Prostate gland (tissue), 2 donors: ENCODE measurements around the gene SHANK3. TPM values are rescaled to one million over a fixed set of nuclear protein-coding genes. Genes with fewer than 3 reads are reported as not detected.

Source experiments
- DNase-seq: peaks from one replicate; pipeline ENCODE4 v3.0.0-alpha.2; 2019; ENCODE audit warnings: low spot score
- H3K27ac ChIP-seq, 2 donors: fragments of 200-600 bp; sonication (generic); 2 replicates each; pipeline ENCODE4 v1.5.1; 2017 to 2019
- H3K27me3 ChIP-seq: fragments of 200-600 bp; sonication (generic); replicated peaks from 2 replicates; pipeline ENCODE4 v1.5.1; 2019; ENCODE audit not compliant: insufficient read depth
- H3K36me3 ChIP-seq, 2 donors: fragments of 200-600 bp; sonication (generic); 1 replicate in 1 of 2; 2 replicates in 1 of 2; pipeline versions ENCODE4 v1.5.1 to v1.8.1; 2017 to 2019
- H3K4me1 ChIP-seq: fragments of 200-600 bp; sonication (generic); replicated peaks from 2 replicates; pipeline ENCODE4 v1.5.1; 2019
- H3K4me3 ChIP-seq, 2 donors: fragments of 200-600 bp; sonication (generic); 2 replicates each; pipeline ENCODE4 v1.5.1; 2017 to 2019
- H3K9me3 ChIP-seq: fragments of 200-600 bp; sonication (generic); 2 replicates; pipeline ENCODE4 v1.5.1; 2017
- POLR2A ChIP-seq: fragments of 450-650 bp; IDR thresholded peaks from one replicate; pipeline ENCODE4 v1.6.1; 2016; ENCODE audit warnings: antibody characterized with exemption, mild to moderate bottlenecking
- POLR2AphosphoS5 ChIP-seq: sonication (generic); formaldehyde crosslinking; IDR thresholded peaks from one replicate; pipeline ENCODE4 v1.6.1; 2017; ENCODE audit warnings: antibody characterized with exemption
- WGBS: methylation state at CpG from one replicate; pipeline ENCODE4 v1.1.5; 2018; 5-methylcytosine and 5-hydroxymethylcytosine counted together
- intact Hi-C: fragments of 100-400 bp; cut with DNase I; formaldehyde crosslinking; loops from one replicate; pipeline ENCODE4 v1.14.2; 2022
- total RNA-seq, 2 donors: library from RNA; depleted of rRNA; stranded (reverse); fragments of >200 nt; gene quantifications; one replicate each; pipeline ENCODE4 v1.1.0, GENCODE V29; 2016
- TF ChIP-seq, protein P1 (sequence below), 4 experiments: fragments of 200-600 bp in 2 of 4; fragments of 450-650 bp in 2 of 4; sonication (generic) in 2 of 4; IDR thresholded peaks; 1 replicate in 3 of 4; 2 replicates in 1 of 4; pipeline ENCODE4 v1.5.1; 2016 to 2019; ENCODE audit warnings: antibody characterized with exemption in 4 of 4, mild to moderate bottlenecking in 2 of 4, moderate library complexity in 2 of 4

SHANK3 gene
- total RNA-seq, 2 donors from 2014 or later, result 9.1 to 18.3 TPM

DNA sequence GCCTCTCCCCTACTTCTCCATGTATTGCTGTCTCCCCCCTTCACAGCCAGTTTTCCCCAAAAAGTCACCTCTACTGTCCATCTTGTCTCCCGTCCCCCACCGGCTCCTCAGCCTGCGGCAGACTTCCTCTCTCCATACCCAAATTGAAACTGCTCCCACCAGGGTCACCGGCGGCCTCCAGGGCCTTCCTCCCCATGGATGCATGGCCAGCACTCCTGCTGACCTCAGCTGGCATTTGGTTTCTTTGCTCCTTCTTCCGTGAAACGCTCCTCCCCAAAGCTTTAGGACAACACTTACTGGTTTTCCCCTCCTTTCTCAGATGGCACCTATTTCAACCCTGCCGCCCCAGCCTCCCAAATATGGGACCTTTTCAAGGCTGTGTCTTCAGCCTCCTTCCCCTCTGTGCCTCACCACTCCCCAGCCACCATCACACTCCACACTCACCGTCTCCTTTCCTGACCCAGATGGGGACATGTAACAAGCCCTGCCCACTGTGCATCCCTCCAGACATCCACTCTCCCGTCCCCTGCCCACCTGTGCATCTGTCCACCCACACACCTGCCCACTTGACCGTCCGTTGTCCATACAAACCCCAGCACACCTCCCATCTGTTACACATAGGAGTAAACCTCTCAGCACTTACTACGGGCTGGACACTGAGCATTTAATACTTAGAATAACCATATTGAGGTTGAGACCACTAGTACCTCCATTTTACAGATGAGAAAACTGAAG lies 43.8 kb downstream of the SHANK3 start:
- 92% methylated on average over 13 of the region's 13 CpGs for WGBS
- Histone ChIP-seq H3K36me3 (no peaks in the 10 kb centered on the region), H3K4me1 (no peaks in the 10 kb centered on the region), H3K27ac (no peak overlapping the region), H3K4me3 (no peak overlapping the region), H3K9me3 (no peaks in the 10 kb centered on the region), H3K27me3 (no peaks in the 10 kb centered on the region)
- intact Hi-C loops, result no loop called here
- DNase-seq, result no peak
- no peak for TF ChIP-seq POLR2A
- TF ChIP-seq, protein P1, sequence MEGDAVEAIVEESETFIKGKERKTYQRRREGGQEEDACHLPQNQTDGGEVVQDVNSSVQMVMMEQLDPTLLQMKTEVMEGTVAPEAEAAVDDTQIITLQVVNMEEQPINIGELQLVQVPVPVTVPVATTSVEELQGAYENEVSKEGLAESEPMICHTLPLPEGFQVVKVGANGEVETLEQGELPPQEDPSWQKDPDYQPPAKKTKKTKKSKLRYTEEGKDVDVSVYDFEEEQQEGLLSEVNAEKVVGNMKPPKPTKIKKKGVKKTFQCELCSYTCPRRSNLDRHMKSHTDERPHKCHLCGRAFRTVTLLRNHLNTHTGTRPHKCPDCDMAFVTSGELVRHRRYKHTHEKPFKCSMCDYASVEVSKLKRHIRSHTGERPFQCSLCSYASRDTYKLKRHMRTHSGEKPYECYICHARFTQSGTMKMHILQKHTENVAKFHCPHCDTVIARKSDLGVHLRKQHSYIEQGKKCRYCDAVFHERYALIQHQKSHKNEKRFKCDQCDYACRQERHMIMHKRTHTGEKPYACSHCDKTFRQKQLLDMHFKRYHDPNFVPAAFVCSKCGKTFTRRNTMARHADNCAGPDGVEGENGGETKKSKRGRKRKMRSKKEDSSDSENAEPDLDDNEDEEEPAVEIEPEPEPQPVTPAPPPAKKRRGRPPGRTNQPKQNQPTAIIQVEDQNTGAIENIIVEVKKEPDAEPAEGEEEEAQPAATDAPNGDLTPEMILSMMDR (IDR thresholded peaks at IDR 0.05), result no peak
- no peak for TF ChIP-seq POLR2AphosphoS5

DNA sequence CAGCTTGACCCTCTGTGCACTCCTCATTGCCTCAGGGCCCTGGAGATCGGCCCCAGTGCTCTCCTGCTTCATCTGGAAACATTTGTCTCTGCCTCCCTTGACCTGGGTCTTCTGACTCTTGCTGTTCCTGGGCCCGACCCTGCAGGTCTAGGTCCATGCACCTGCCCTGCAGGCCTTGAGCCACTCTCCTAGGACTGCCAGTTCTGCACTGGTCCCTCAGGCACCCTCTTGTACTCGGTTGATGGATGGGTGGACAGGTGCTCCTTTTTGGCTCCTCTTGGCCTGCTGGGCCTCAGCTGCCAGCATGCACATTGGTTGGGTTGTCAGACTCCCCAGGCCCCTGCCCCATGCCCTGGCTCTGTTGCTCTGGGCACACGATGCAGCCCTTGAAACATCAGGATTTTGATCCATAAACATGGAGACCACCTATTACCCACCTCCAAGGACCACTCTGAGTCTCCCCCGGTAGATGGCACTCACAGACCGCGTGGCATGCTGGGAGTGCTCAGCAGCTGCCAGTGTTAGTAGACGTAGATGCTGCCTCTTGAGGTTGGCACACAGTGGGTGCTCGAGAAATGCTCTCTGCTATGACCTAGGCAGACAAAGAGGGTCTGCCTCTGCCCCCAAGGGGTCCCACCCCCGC lies 45.2 kb downstream of the SHANK3 start:
- H3K27me3 ChIP-seq, result no peaks in the 10 kb centered on the region
- no peak for DNase-seq
- no peak for TF ChIP-seq POLR2A
- H3K27ac ChIP-seq, result no peak overlapping the region
- no peaks in the 10 kb centered on the region for H3K36me3 ChIP-seq
- WGBS, result 87% methylated on average over 10 of the region's 10 CpGs
- no peaks in the 10 kb centered on the region for H3K9me3 ChIP-seq
- intact Hi-C loops, result no loop called here
- H3K4me1 ChIP-seq, result no peaks in the 10 kb centered on the region
- H3K4me3 ChIP-seq, result no peak overlapping the region

DNA sequence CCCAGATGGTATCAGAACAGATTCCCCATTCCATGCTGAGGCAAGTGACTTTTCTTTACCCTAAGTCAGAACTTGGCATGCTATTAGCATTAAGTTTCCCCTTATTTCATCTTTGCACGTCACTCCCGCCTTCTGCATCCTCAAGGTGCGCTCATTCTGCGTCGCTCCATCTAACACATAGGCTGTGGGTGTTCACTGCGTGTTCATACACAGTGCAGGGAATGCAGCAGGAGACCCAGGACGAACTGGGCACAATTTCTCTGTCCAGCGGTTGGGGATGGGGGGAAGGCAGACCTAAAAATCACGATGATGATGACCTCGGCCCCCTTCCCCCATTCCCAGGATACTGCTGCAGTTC lies 45.7 kb downstream of the SHANK3 start:
- DNase-seq, result no peak
- Histone ChIP-seq H3K27ac (no peak overlapping the region), H3K9me3 (no peaks in the 10 kb centered on the region), H3K36me3 (no peaks in the 10 kb centered on the region), H3K27me3 (no peaks in the 10 kb centered on the region), H3K4me1 (no peaks in the 10 kb centered on the region), H3K4me3 (no peak overlapping the region)
- 95% methylated on average over 10 of the region's 10 CpGs for WGBS
- intact Hi-C loops, result no loop called here
- TF ChIP-seq POLR2AphosphoS5 (no peak), POLR2A (no peak)
- TF ChIP-seq, protein P1 (IDR thresholded peaks at IDR 0.05), result no peak

DNA sequence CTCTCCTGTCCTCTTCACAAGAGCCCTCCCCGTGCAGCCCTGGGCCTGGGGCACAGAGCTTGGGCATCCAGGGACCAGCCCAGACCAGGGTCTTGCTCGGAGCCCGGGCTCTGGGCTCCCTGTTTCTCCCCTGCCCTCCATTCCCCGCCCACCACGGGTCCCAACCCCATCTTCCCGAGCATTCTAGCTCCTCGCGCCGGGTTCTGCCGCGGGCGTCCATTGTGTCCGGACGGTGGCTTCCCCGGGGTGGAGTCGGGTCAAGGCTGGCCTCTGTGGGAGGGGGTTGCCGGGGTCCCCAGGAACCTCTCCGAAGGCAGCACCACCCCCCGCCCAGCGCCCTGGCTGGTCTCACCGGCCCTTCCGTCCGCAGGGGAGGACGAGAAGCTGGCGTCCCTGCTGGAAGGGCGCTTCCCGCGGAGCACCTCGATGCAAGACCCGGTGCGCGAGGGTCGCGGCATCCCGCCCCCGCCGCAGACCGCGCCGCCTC lies 47.2 kb downstream of the SHANK3 start:
- Histone ChIP-seq H3K4me1 (no peaks in the 10 kb centered on the region), H3K27me3 (no peaks in the 10 kb centered on the region), H3K36me3 (no peaks in the 10 kb centered on the region), H3K9me3 (no peaks in the 10 kb centered on the region), H3K27ac (no peak overlapping the region), H3K4me3 (no peak overlapping the region)
- DNase-seq, result no peak
- no peak for TF ChIP-seq POLR2A
- TF ChIP-seq, protein P1 (IDR thresholded peaks at IDR 0.05), result no peak
- intact Hi-C loops, result no loop called here
- WGBS, result 51% methylated on average over 28 of the region's 40 CpGs

DNA sequence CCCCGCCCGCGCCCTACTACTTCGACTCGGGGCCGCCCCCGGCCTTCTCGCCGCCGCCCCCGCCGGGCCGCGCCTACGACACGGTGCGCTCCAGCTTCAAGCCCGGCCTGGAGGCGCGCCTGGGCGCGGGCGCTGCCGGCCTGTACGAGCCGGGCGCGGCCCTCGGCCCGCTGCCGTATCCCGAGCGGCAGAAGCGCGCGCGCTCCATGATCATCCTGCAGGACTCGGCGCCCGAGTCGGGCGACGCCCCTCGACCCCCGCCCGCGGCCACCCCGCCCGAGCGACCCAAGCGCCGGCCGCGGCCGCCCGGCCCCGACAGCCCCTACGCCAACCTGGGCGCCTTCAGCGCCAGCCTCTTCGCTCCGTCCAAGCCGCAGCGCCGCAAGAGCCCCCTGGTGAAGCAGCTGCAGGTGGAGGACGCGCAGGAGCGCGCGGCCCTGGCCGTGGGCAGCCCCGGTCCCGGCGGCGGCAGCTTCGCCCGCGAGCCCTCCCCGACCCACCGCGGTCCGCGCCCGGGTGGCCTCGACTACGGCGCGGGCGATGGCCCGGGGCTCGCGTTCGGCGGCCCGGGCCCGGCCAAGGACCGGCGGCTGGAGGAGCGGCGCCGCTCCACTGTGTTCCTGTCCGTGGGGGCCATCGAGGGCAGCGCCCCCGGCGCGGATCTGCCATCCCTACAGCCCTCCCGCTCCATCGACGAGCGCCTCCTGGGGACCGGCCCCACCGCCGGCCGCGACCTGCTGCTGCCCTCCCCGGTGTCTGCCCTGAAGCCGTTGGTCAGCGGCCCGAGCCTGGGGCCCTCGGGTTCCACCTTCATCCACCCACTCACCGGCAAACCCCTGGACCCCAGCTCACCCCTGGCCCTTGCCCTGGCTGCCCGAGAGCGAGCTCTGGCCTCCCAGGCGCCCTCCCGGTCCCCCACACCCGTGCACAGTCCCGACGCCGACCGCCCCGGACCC lies 48.0 kb downstream of the SHANK3 start:
- no peak overlapping the region for H3K27ac ChIP-seq
- no peaks in the 10 kb centered on the region for H3K27me3 ChIP-seq
- no peak for DNase-seq
- WGBS, result 37% methylated on average over 61 of the region's 132 CpGs
- H3K4me1 ChIP-seq, result no peaks in the 10 kb centered on the region
- H3K4me3 ChIP-seq, result no peak overlapping the region
- intact Hi-C loops, result no loop called here
- TF ChIP-seq, protein P1 (IDR thresholded peaks at IDR 0.05), result no peak
- TF ChIP-seq POLR2A, result no peak
- no peak for TF ChIP-seq POLR2AphosphoS5
- H3K9me3 ChIP-seq, result no peaks in the 10 kb centered on the region
- H3K36me3 ChIP-seq, result no peaks in the 10 kb centered on the region
